Transverse colon (tissue), 4 donors: ENCODE results near the gene NUDT8. TPM values are rescaled to one million over a fixed set of nuclear protein-coding genes. Genes with fewer than 3 reads are reported as not detected.

ENCODE experiments used
- DNase-seq: peaks from one replicate; pipeline ENCODE4 v3.0.0-alpha.2; 2019
- H3K27ac ChIP-seq, 4 donors: fragments of 200-600 bp; sonication (generic); 2 replicates each; pipeline ENCODE4 v1.5.1; 2016 to 2018; ENCODE audit warnings: inconsistent platforms in 4 of 4
- H3K27me3 ChIP-seq: fragments of 200-600 bp; sonication (generic); 2 replicates; pipeline ENCODE4 v1.5.1; 2017; ENCODE audit warnings: inconsistent platforms
- H3K36me3 ChIP-seq, 4 donors: fragments of 200-600 bp; sonication (generic); 2 replicates each; pipeline ENCODE4 v1.5.1; 2017 to 2019; ENCODE audit warnings: inconsistent platforms in 4 of 4
- H3K4me1 ChIP-seq, 4 donors: fragments of 200-600 bp; sonication (generic); 2 replicates each; pipeline ENCODE4 v1.5.1; 2017 to 2020; ENCODE audit warnings: inconsistent platforms in 4 of 4
- H3K4me3 ChIP-seq, 4 donors: fragments of 200-600 bp; sonication (generic); 1 replicate in 1 of 4; 2 replicates in 3 of 4; pipeline versions ENCODE4 v1.5.1 to v1.6.1; 2017 to 2019; ENCODE audit warnings: inconsistent platforms in 4 of 4
- H3K9me3 ChIP-seq, 2 donors: fragments of 200-600 bp; sonication (generic); 2 replicates each; pipeline ENCODE4 v1.5.1; 2017 to 2019; ENCODE audit warnings: inconsistent platforms in 2 of 2
- CTCF ChIP-seq, 5 experiments: fragments of 200-600 bp in 3 of 5; fragments of 450-650 bp in 2 of 5; sonication (generic) in 3 of 5; IDR thresholded peaks; 1 replicate in 2 of 5; 2 replicates in 3 of 5; pipeline ENCODE4 v1.5.1; 2016 to 2017; ENCODE audit warnings: antibody characterized with exemption in 5 of 5, inconsistent platforms in 3 of 5, mild to moderate bottlenecking in 2 of 5, moderate library complexity in 1 of 5
- EP300 ChIP-seq: sonication (generic); formaldehyde crosslinking; IDR thresholded peaks from one replicate; pipeline ENCODE4 v1.6.1; 2017; ENCODE audit warnings: antibody characterized with exemption, low read depth
- POLR2A ChIP-seq: fragments of 450-650 bp; IDR thresholded peaks from one replicate; pipeline ENCODE4 v1.6.1; 2016; ENCODE audit warnings: antibody characterized with exemption, mild to moderate bottlenecking, moderate library complexity
- POLR2AphosphoS5 ChIP-seq, 3 donors: sonication (generic); formaldehyde crosslinking; IDR thresholded peaks; one replicate each; pipeline ENCODE4 v1.6.1; 2016; ENCODE audit warnings: antibody characterized with exemption in 3 of 3
- WGBS, 2 donors: methylation state at CpG; one replicate each; pipeline ENCODE4 v1.1.5; 2018; ENCODE audit warnings: low coverage in 1 of 2; 5-methylcytosine and 5-hydroxymethylcytosine counted together
- in situ Hi-C, 4 donors: fragments of 200-750 bp; cut with MboI; loops; one replicate each; pipeline versions ENCODE4 v1.15.0 to v1.15.1; 2017; ENCODE audit warnings: low sequenced_read_pairs in 3 of 4, low pct_ligation_motif_present in 1 of 4, low pct_unique_long_range_greater_than_20kb in 1 of 4
- intact Hi-C: fragments of 100-400 bp; cut with DNase I; formaldehyde crosslinking; loops from one replicate; pipeline ENCODE4 v1.15.1; 2023; ENCODE audit warnings: low total_unique reads
- total RNA-seq, 4 donors: library from RNA; depleted of rRNA; stranded (reverse); fragments of >200 nt; gene quantifications; one replicate each; pipeline ENCODE4 v1.1.0, GENCODE V29; 2016

The NUDT8 gene
- total RNA-seq: 10 to 100 TPM; 21.3 to 68.5 (median 26.9) TPM

GRCh38 chr11:67629386-67630227, at the start of gene NUDT8:
TSS of gene NUDT8 (minus strand) at chr11:67629937. CDS start at chr11:67629911, 26 bp downstream.
- intact Hi-C loops: loop anchor here (1.0 to 2.0 kb wide), 2 partner anchors 45 to 159 kb away; no protein-coding TSS in a partner anchor
- Histone ChIP-seq H3K4me3 (peak within 1 kb of the TSS; percentile 47 to 68 (median 58)), H3K27me3 (no peaks in the 10 kb centered on the region), H3K9me3 (no peaks in the 10 kb centered on the region), H3K36me3 (no peaks in the 10 kb centered on the region), H3K27ac (peak within 1 kb of the TSS; percentile 91 to 98 (median 97)), H3K4me1 (peaks cover 9 to 36% (median 33%) of the 10 kb centered on the region in 4 donors)
- peak; percentile 90 for DNase-seq
- no peak for TF ChIP-seq EP300
- TF ChIP-seq POLR2AphosphoS5 (IDR thresholded peaks at IDR 0.05): peak; percentile 65 to 86 (median 74)
- TF ChIP-seq CTCF (IDR thresholded peaks at IDR 0.05): peak; percentile 91 to 98 (median 95)
- TF ChIP-seq POLR2A: no peak
- 0% methylated on average over 65 of the region's 102 CpGs; no CpG with 5 or more reads in 1 of the 2 donors for WGBS, 2 donors
- in situ Hi-C loops: loop anchor here in 1 of 4 donors (5.0 kb wide), 1 partner anchor 33 kb away; no protein-coding TSS in a partner anchor

GRCh38 chr11:67675058-67675747, 45.5 kb upstream of the NUDT8 start:
- H3K27me3 ChIP-seq: peaks cover 5% of the 10 kb centered on the region
- H3K9me3 ChIP-seq: no peaks in the 10 kb centered on the region
- no peaks in the 10 kb centered on the region for H3K36me3 ChIP-seq
- TF ChIP-seq POLR2A (no peak), EP300 (no peak), CTCF (IDR thresholded peaks at IDR 0.05) (no peak), POLR2AphosphoS5 (IDR thresholded peaks at IDR 0.05) (no peak)
- DNase-seq: peak; percentile 31
- intact Hi-C loops (no loop called here), in situ Hi-C loops (no loop called here)
- WGBS, 2 donors: 59 to 90% methylated on average over 2 to 12 of the region's 12 CpGs
- H3K27ac ChIP-seq: peak overlapping the region in 3 of 4 donors; percentile 44 to 50 (median 45)
- peaks cover 0 to 13% (median 8%) of the 10 kb centered on the region in 4 donors for H3K4me1 ChIP-seq
- H3K4me3 ChIP-seq: no peak overlapping the region

GRCh38 chr11:67674442-67674871, 44.7 kb upstream of the NUDT8 start, which contains the start of gene ALDH3B2:
TSS of gene ALDH3B2 (minus strand) at chr11:67674623. CDS start at chr11:67666935, 7,688 bp downstream.
- no peaks in the 10 kb centered on the region for H3K36me3 ChIP-seq
- WGBS, 2 donors: 71% methylated on average over 8 of the region's 8 CpGs; no CpG with 5 or more reads in 1 of the 2 donors

GRCh38 chr11:67673902-67674301, 44.2 kb upstream of the NUDT8 start:
- intact Hi-C loops (no loop called here), in situ Hi-C loops (no loop called here)
- H3K9me3 ChIP-seq: no peaks in the 10 kb centered on the region
- H3K27ac ChIP-seq: peak overlapping the region in 1 of 4 donors; percentile 50
- no peak for TF ChIP-seq EP300
- TF ChIP-seq CTCF (IDR thresholded peaks at IDR 0.05): no peak
- TF ChIP-seq POLR2AphosphoS5 (IDR thresholded peaks at IDR 0.05): no peak
- no peak for TF ChIP-seq POLR2A
- DNase-seq: no peak
- no peak overlapping the region for H3K4me3 ChIP-seq
- 72 to 80% methylated on average over 1 to 7 of the region's 8 CpGs for WGBS, 2 donors
- no peaks in the 10 kb centered on the region for H3K36me3 ChIP-seq
- peaks cover 0 to 13% (median 8%) of the 10 kb centered on the region in 4 donors for H3K4me1 ChIP-seq
- H3K27me3 ChIP-seq: peaks cover 5% of the 10 kb centered on the region

More at GRCh38 chr11:67674442-67674871, 44.7 kb upstream of the NUDT8 start, which contains the start of gene ALDH3B2:
- H3K27me3 ChIP-seq: peaks cover 5% of the 10 kb centered on the region
- intact Hi-C loops: no loop called here
- H3K4me3 ChIP-seq: no peak within 1 kb of the TSS
- no peaks in the 10 kb centered on the region for H3K9me3 ChIP-seq
- peaks cover 0 to 13% (median 8%) of the 10 kb centered on the region in 4 donors for H3K4me1 ChIP-seq
- peak within 1 kb of the TSS in 3 of 4 donors; percentile 44 to 50 (median 45) for H3K27ac ChIP-seq
- DNase-seq: peak; percentile 81
- TF ChIP-seq POLR2AphosphoS5 (IDR thresholded peaks at IDR 0.05) (peak in 2 of 3 donors; percentile 10 to 63), POLR2A (no peak)
- in situ Hi-C loops: no loop called here
